Inflammatory macrophage treated with lipopolysaccharide for 4 hours (primary cell): Measurements from ENCODE around the gene ANTXR1.
A peak's percentile ranks its signal among the peaks of the same experiment; 100 is the strongest.
"Not testable (repeated sequence)": the region's sequence is repeated elsewhere in the genome, so short reads cannot be mapped to it uniquely, and the experiment has no call there.

Experiments
- DNase-seq: peaks from one replicate; pipeline ENCODE4 v3.0.0-alpha.2; 2020

ANTXR1 gene

DNA sequence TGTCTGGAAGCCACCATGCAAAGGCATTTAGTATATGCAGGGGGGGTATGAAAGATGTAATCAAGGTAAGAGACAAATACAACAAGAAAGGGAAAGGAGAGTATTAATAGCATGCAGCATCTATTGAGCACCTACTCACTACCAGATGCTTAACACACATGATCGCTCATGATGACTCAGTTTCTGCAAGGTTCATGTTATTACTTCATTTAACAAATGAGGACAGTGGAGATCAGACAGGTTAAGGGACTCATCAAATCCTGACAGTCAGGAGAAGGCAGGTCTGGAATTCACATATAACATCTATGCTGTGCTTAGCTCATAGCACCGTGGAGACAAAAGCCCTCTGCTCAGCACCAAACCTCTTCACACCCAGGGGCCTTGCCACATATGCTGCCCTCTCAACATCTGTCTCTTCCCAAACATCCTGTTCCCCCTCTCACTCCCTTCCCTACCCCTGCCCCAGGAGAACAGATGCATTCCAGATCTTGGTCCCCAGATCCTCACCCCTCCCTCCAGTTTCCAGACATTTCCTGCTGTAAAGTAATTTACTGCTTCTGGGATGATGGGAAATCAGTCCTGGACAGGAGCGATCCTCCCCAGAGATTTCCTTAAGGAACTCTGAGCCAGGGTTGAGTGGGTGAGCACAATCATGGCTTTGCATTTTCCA lies 155.3 kb downstream of the ANTXR1 start:
- no peak for DNase-seq

DNA sequence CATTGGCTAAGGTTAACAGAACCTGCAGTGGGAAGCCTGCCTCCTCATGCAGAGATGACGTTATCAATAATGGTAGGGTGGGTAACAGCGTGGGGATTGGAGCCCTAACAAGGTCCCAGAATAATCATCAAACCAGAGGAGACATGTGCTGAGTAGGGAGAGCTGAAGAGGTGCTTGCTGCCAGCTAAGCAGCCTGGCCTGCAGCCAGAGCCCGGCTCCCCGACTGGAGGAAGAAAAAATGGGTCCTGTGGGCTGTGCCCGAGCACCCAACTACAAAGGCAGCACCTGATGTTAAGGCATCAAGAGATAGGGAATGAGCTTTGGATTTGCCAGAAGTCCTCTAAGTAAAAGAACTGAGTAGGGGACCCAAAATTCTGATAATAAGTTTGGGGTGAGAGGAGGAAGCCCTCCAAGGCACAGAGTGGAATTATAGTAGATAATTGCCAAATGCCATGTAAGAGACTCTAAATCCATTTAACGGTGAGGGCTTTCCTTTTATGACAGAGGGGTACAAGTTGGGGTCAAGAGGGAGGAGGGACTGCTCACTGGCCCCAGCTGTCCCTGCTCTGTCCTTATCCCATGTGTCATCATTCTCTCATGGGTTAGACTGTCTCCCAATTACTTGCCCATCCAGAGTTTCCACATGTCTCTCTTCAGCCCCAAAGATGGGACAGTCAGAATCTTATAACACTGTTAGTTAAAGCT lies 156.1 kb downstream of the ANTXR1 start:
- DNase-seq: no peak

- no peak for DNase-seq
Observed at GRCh38 chr2:69169655-69170389, 156.8 kb downstream of the ANTXR1 start.

- DNase-seq: no peak
Observed at GRCh38 chr2:69170661-69171060, 157.7 kb downstream of the ANTXR1 start.

DNA sequence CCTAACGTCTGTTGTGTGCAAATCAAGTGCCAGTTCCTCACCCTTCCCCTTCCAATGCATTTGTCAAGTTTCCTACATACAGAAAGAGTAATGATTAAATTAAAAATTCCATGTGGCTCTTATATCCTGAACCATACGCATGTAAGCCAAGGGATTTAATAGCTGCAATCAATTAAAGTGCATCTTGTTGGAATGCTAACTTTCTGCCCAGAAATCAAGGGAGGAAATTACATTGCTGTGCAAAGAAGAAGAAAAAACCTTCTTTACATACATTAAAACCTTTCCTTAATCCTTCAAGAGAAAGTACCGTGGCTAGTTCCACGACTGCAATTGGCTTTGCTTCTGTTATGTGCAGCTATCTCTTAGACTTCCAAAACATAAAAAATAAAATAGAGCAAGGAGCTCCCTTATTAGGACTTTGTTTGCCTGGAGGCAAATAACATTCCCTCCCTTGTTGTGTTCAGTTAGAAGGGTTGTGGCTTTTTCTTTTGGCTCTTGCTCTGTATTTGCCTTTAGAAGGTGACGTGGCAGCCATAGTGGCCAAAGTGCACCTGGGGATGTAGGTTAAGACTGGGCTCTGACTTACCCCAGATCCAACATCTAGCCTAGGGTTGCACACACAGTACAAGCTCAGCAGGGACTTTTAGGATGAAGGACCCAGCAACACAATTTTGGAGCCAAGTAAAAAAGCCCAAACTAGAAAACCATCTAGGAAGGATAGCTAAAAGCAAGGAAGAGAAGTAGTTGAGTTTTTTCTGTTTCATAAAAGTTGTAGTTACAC lies 158.3 kb downstream of the ANTXR1 start:
- no peak for DNase-seq

- no peak for DNase-seq
Observed at GRCh38 chr2:69171897-69172525, 159.0 kb downstream of the ANTXR1 start.

DNA sequence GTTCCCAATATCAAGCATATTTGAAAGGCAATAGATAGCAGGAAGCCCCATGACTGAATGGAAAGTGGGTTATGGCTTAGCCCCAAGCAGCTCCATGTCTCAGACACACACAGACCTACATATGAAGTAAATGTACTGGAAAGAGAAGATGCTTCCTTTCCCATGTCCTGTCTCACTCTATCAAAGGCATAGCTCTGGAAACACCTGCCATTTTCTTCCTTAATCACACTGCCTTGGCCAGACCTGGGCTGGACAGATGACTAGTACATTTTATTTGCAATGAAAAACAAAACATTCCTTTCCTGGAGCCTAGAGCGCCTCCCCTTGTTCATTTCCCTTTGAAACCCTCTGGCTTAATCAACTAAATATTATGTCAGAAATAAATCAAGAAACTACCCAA lies 160.7 kb downstream of the ANTXR1 start:
- no peak for DNase-seq

- not testable (repeated sequence) for DNase-seq
Observed at GRCh38 chr2:69174211-69174610, 161.2 kb downstream of the ANTXR1 start.

DNA sequence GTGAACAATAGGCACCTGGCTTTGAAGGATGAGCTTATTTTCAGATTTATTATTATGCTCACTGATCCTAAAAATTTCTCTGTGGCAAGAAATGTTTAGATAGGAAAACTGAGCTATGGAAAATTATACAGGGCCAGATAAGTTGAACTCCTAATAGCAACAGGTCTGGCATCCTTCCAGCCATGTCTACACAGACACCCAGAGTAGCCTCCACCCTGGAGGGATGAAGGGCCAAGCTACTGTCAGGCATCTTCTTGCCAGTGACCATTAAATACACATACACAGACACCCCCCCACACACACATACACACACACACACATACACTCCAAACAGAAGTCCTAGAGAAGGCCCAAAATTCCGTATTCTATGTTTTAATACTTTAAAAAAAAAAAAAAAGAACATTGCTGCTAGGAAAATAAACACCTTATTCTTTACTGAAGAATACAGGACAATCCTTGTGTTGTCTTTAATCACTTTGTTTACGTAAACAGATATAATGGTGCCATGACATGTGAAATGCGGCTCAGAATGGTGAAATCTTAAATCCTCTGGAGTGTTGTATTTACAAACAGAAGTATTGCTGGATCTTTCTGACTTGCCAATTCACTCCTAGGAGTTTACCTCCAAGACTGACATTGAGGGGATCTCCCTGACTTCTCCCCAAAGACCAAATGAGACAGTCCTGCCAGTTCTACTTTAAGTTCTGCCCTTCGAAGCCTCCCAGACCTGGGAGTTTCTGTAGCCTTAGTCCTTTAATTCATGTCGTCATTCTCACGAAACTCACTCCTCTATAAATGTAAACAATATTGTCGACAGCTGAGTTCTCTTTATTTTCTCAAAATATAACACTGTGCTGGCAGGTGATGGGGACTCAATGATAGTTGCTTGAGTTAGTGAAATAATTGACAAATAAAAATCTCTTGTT lies 163.1 kb downstream of the ANTXR1 start:
- no peak for DNase-seq

- peak; percentile 85 for DNase-seq
Observed at GRCh38 chr2:69177063-69177771, 164.2 kb downstream of the ANTXR1 start.

GRCh38 chr2:69177785-69178636 lies 165.0 kb downstream of the ANTXR1 start:
- peak; percentile 94 for DNase-seq

DNA sequence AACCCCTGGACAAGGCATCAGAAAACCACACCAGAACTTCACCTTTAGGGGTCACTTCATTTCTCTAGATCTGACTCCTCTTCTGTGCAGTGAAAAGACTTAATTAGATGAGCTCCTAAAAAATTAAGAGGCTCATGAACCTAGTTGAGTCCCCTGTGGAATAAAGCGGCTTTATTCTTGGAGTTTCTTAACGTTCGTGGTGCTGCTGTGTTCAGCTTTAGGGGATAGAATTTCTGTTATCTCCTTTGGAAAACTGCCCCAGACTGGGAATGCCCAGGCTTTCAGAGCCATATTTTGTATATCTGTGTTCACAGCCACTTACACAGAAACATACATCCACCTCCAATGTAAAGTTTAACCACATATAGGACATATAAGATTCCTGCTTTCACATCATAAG lies 165.8 kb downstream of the ANTXR1 start:
- no peak for DNase-seq

DNA sequence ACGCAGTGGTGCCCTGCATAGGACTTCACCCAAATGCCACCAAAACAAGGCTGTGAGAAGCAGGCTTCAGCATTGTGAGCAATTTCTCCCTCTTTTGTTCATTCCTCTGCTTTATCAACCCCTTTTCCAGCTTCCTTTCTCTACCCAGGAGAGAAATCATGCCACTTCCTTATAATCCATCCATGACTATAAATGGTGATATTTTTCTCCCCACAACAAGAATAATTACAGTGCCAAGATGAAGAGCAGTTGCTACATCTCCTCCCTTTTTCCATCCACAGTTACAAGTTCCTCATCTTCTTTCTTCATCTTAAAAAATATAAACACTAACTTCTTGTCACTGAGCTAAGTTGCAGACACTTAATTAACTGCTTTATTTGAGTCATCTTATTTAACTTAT lies 167.2 kb downstream of the ANTXR1 start:
- no peak for DNase-seq

DNA sequence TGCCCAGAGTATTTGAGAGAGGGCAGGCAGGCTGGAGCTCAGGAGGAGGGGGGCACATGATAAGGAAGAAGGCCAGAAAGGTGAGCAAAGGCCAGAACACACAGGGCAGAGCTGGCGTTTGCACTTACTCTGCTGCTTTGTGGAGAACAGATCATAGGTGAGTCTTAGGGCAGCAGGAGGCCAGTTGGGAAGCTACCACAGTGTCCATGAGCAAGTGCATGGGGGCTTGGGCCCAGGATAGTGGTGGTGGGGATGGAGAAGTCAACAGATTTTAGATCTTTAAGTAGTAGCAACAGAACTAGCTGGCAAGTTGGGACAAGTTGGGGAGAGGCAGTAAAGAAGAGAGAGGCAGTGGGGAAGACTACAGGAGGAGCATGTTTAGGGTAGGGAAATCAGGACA lies 168.0 kb downstream of the ANTXR1 start:
- DNase-seq: no peak

GRCh38 chr2:69181806-69182427 lies 168.9 kb downstream of the ANTXR1 start:
- DNase-seq: no peak

DNA sequence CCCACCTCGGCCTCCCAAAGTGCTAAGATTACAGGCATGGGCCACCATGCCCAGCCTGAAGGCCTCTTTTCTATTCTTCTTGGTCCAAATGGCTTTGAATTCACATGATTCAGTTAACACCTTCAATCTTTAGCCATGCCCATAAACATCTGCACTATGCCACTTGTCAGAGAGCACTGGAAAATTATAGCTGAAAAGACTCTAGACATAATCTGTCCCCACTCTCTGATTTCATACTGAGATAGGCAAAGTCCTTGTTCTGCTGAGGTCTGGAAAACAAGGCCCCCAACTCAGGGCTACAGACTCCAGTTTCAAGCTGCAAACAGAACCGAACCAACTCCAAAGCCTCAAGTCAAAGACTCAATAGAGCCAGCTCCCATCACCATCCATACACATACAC lies 170.7 kb downstream of the ANTXR1 start:
- no peak for DNase-seq

- DNase-seq: no peak
Observed at GRCh38 chr2:69184224-69184623, 171.2 kb downstream of the ANTXR1 start.

DNA sequence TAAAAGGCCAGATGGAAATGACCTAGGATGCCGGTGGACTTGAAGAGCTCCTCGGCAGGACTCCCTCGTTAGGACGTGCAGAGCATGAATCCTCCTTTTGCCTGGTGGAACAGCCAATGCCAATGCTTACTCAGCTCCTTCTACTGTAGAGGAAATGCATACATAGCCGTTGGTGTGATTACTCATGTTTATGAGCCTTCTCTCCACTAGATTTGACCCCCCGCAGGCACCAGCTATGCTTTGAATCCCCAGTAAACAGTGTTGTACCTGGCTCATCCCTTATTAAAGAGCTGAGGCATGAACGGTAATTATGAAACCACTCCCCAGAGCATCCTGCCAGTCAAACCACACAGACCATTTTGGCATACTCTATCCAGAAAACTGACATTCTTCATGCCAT lies 172.8 kb downstream of the ANTXR1 start:
- DNase-seq: no peak

DNA sequence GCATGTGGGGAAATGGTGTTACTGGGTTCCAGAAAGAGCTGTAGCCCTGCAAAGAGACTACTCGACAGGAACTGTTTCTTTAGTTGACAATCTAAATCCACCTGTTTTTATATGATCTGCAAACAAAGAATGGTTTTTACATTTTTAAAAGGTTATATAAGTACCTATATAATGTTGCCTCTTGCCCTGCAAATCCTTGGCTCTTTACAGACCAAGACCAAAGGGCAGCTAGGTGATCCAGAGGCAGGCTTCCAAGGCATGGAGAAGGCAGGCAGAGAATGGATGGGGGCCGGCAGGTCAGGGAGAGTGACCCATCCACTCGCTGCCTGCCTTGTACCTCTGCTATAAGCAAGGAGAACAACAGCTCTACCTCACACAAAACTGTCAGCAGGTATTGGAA lies 173.6 kb downstream of the ANTXR1 start:
- DNase-seq: no peak
